Melanocyte of skin (primary cell): ENCODE measurements around the gene PCNX4. TPM values are rescaled to one million over a fixed set of nuclear protein-coding genes. Genes with fewer than 3 reads are reported as not detected.

ENCODE experiments used
- total RNA-seq, 2 donors: library from RNA; depleted of rRNA; stranded (reverse); fragments of >200 nt; gene quantifications; 2 replicates each; pipeline ENCODE4 v1.2.3, GENCODE V29; 2012

Gene PCNX4
- 10 to 100 TPM; 61.6 to 77.1 TPM for total RNA-seq

DNA sequence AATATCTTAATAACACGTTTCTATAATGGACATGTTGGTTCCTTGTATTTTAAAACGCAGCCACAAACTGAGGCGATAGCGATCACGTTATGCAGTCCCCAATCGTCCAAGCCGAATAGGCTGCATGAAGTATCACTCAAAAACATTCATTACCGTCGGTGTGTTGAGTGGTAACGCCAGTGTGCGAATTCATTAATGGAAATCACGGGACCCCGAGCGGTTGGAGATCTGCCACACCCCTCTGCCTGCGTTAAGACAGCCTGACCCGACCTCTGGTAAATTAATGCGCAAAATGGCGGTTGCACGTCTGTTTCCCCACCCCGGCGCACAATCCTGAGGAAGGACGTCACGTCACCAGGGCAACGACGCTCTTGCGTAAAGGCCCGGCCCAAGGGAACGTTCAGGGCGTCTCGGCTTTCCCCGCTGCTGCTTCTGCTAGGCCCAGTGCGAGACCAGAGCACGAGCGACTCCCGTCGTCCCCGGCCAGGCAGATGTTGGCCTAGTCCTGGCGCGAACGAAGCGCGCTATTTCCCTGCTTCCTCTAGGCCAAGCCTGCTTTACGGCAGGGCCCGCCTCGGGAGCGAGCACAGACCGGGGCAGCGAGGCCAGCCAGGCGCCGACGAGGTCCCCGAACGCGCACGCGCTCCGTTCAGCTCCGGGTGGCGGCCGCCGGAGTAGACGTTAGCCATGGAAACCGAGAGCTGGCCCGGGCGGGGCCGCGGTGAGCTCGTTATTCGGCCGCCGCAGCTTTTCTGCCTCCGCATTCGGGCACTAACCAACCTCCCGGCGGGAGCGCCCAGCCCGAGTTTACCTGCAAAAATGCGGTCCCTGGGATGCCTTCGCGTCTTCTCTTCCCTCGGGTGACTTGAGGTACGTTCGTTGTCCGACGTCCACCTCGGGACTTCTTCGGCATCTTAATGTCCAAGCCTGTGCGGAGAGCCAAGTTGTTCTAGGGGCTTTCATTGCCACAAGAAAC is at the start of gene PCNX4:
Gene PCNX4 (plus strand): TSS at position 374 of the 976 bp plus-strand sequence. CDS start 15,716 bp downstream, outside the sequence.

DNA sequence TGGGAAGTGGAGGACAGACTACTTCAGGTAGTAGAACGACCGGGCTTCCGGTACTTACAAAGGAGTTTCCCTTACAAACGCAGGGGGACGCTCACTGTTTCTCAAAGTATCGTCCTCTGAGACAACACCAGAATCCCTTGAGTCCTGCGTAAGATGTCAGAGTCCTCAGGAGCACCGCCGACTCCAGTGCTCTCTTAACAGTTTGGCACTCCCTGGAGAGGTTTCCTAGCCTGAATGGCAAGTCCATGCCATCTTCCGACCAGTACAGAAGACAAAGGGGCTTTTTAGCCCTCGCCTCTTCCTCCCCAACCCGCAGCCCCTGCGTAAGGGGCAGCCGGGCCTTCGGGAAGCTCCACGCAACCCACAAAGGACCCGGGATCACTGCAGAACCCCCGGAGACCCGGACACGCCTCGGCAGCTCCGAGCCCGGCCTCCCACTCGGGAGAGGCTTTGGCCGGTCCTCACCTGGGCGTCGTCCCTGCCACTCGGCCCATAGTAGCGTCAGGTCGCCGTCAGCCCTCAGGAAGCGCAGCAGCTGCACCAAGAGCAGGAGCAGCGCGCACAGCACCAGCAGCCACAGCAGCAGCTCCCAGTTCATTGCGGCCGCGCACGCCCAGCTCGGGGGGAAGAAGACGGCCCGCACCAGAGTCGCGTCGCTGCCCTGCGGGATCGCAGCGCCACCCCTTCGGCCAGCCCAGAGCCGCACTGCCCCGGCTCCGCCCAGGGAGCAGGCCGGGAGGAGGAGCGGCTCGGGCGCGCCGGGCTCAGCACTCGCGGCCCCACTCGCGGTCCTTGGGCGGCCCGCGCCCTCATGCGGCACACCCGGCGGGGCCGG is 73.2 kb downstream of the PCNX4 start, which contains the start of gene DHRS7:
Gene DHRS7 (minus strand): TSS at position 687 of the 835 bp plus-strand sequence. CDS start 89 bp downstream, at position 598.

Other genes starting within 250 kb of the PCNX4 start
- gene RTN1, start 221.1 kb upstream of the PCNX4 start, total RNA-seq, result under 1 TPM; under 0.01 to 0.34 TPM
- not detected for gene LRRC9, start 171.8 kb upstream of the PCNX4 start, total RNA-seq
- gene DHRS7, start 73.5 kb downstream of the PCNX4 start, total RNA-seq, result 10 to 100 TPM; 75.0 to 90.2 TPM
- 10 to 100 TPM; 21.0 to 23.1 TPM for gene PPM1A, start 157.3 kb downstream of the PCNX4 start, total RNA-seq